H9 (cell line): Measurements from ENCODE around the gene SRGAP1. TPM values are rescaled to one million over a fixed set of nuclear protein-coding genes. Genes with fewer than 3 reads are reported as not detected.

ENCODE experiments used
- DNase-seq: peaks from one replicate; pipeline ENCODE4 v3.0.0-alpha.2; 2017
- H2AFZ ChIP-seq: one replicate; pipeline ENCODE4 v1.6.1; 2013; ENCODE audit warnings: mild to moderate bottlenecking, low read length, control low read depth, moderate library complexity
- H2AK5ac ChIP-seq: 2 replicates; pipeline ENCODE4 v1.6.1; 2013; ENCODE audit warnings: low read length, control low read depth, mixed read lengths; ENCODE audit not compliant: insufficient read length
- H2BK120ac ChIP-seq: one replicate; pipeline ENCODE4 v1.6.1; 2013; ENCODE audit warnings: low read depth, mild to moderate bottlenecking, low read length, control low read depth, inconsistent platforms; ENCODE audit not compliant: poor library complexity, severe bottlenecking
- H2BK12ac ChIP-seq: 2 replicates; pipeline ENCODE4 v1.6.1; 2013; ENCODE audit warnings: low read length, control low read depth, mixed read lengths, low read depth; ENCODE audit not compliant: insufficient read length
- H2BK15ac ChIP-seq: 2 replicates; pipeline ENCODE4 v1.6.1; 2013; ENCODE audit warnings: low read depth, low read length, control low read depth
- H2BK20ac ChIP-seq: one replicate; pipeline ENCODE4 v1.6.1; 2013; ENCODE audit warnings: low read depth, mild to moderate bottlenecking, low read length, control low read depth, inconsistent platforms; ENCODE audit not compliant: poor library complexity, severe bottlenecking
- H2BK5ac ChIP-seq: 2 replicates; pipeline ENCODE4 v1.6.1; 2013; ENCODE audit warnings: low read length, control low read depth, mixed read lengths; ENCODE audit not compliant: insufficient read length
- H3K14ac ChIP-seq: 2 replicates; pipeline ENCODE4 v1.6.1; 2013; ENCODE audit warnings: low read length, control low read depth; ENCODE audit not compliant: insufficient read depth
- H3K18ac ChIP-seq: 2 replicates; pipeline ENCODE4 v1.6.1; 2013; ENCODE audit warnings: low read depth, mild to moderate bottlenecking, mixed read lengths, low read length, control low read depth; ENCODE audit not compliant: insufficient read length
- H3K23ac ChIP-seq: 2 replicates; pipeline ENCODE4 v1.6.1; 2013; ENCODE audit warnings: low read length, control low read depth, mixed read lengths, low read depth; ENCODE audit not compliant: insufficient read length
- H3K23me2 ChIP-seq: 2 replicates; pipeline ENCODE4 v1.6.1; 2013; ENCODE audit warnings: low read depth, mild to moderate bottlenecking, mixed read lengths, low read length, control low read depth; ENCODE audit not compliant: insufficient read length, poor library complexity, severe bottlenecking
- H3K27ac ChIP-seq: 2 replicates; pipeline ENCODE4 v1.5.1; 2013; ENCODE audit warnings: low read length, control low read depth, mixed read lengths, low read depth; ENCODE audit not compliant: insufficient read length
- H3K27me3 ChIP-seq: 2 replicates; pipeline ENCODE4 v1.6.1; 2013; ENCODE audit warnings: low read length, control low read depth, inconsistent platforms; ENCODE audit not compliant: insufficient read depth
- H3K4ac ChIP-seq: 2 replicates; pipeline ENCODE4 v1.6.1; 2013; ENCODE audit warnings: low read depth, mild to moderate bottlenecking, control low read depth, inconsistent platforms, low read length, moderate library complexity
- H3K4me1 ChIP-seq: 2 replicates; pipeline ENCODE4 v1.6.1; 2013; ENCODE audit warnings: low read length, control low read depth, inconsistent platforms; ENCODE audit not compliant: insufficient read depth
- H3K4me2 ChIP-seq: 2 replicates; pipeline ENCODE4 v1.6.1; 2013; ENCODE audit warnings: low read length, control low read depth, mixed read lengths; ENCODE audit not compliant: insufficient read length, insufficient read depth
- H3K56ac ChIP-seq: 2 replicates; pipeline ENCODE4 v1.6.1; 2013; ENCODE audit warnings: low read depth, mild to moderate bottlenecking, mixed read lengths, low read length, control low read depth; ENCODE audit not compliant: insufficient read length
- H3K79me1 ChIP-seq: 2 replicates; pipeline ENCODE4 v1.6.1; 2013; ENCODE audit warnings: low read depth, mild to moderate bottlenecking, moderate library complexity, low read length, control low read depth, inconsistent platforms; ENCODE audit not compliant: insufficient read depth, poor library complexity, severe bottlenecking
- H3K79me2 ChIP-seq: 2 replicates; pipeline ENCODE4 v1.6.1; 2013; ENCODE audit warnings: low read length, control low read depth, inconsistent platforms; ENCODE audit not compliant: insufficient read depth
- H3K9ac ChIP-seq: 2 replicates; pipeline ENCODE4 v1.6.1; 2013; ENCODE audit warnings: low read length, control low read depth, mixed read lengths; ENCODE audit not compliant: insufficient read length; ENCODE audit errors: extremely low read depth
- H3K9me3 ChIP-seq: one replicate; pipeline ENCODE4 v1.6.1; 2013; ENCODE audit warnings: low read depth, low read length, inconsistent platforms; ENCODE audit not compliant: control insufficient read depth
- H3T11ph ChIP-seq: one replicate; pipeline ENCODE4 v1.6.1; 2013; ENCODE audit warnings: mild to moderate bottlenecking, low read length, control low read depth, inconsistent platforms
- H4K20me1 ChIP-seq: one replicate; pipeline ENCODE4 v1.6.1; 2013; ENCODE audit not compliant: control insufficient read depth, insufficient read length, insufficient read depth
- H4K5ac ChIP-seq: 2 replicates; pipeline ENCODE4 v1.6.1; 2013; ENCODE audit warnings: low read depth, mild to moderate bottlenecking, mixed read lengths, low read length, control low read depth; ENCODE audit not compliant: insufficient read length
- H4K8ac ChIP-seq: replicated peaks from 2 replicates; pipeline ENCODE4 v1.6.1; 2013; ENCODE audit warnings: low read length, control low read depth, mixed read lengths, low read depth; ENCODE audit not compliant: insufficient read length
- H4K91ac ChIP-seq: 2 replicates; pipeline ENCODE4 v1.6.1; 2013; ENCODE audit warnings: low read depth, mild to moderate bottlenecking, moderate library complexity, mixed read lengths, low read length, control low read depth; ENCODE audit not compliant: insufficient read length
- H3K27ac Mint-ChIP-seq, 3 experiments: 2 replicates in 2 of 3; 3 replicates in 1 of 3; pipeline ENCODE4 v1.8.0; 2020 to 2021; ENCODE audit warnings: mixed read lengths in 3 of 3, mild to moderate bottlenecking in 1 of 3, moderate library complexity in 1 of 3
- H3K27me3 Mint-ChIP-seq: 2 replicates; pipeline ENCODE4 v1.8.0; 2021; ENCODE audit warnings: low read depth, mild to moderate bottlenecking, moderate library complexity, mixed read lengths
- H3K36me3 Mint-ChIP-seq, 3 experiments: 2 replicates in 2 of 3; 3 replicates in 1 of 3; pipeline ENCODE4 v1.8.0; 2020 to 2021; ENCODE audit warnings: low read depth in 3 of 3, mixed read lengths in 3 of 3; ENCODE audit not compliant: insufficient read depth in 1 of 3
- H3K4me1 Mint-ChIP-seq, 2 experiments: 2 replicates each; pipeline ENCODE4 v1.8.0; 2020; ENCODE audit warnings: mixed read lengths in 2 of 2
- H3K4me3 Mint-ChIP-seq, 2 experiments: 2 replicates in 1 of 2; 3 replicates in 1 of 2; pipeline ENCODE4 v1.8.0; 2020 to 2021; ENCODE audit warnings: mild to moderate bottlenecking in 2 of 2, mixed read lengths in 2 of 2, moderate library complexity in 1 of 2
- H3K9me3 Mint-ChIP-seq, 2 experiments: 2 replicates in 1 of 2; 3 replicates in 1 of 2; pipeline ENCODE4 v1.8.0; 2020; ENCODE audit warnings: mild to moderate bottlenecking in 2 of 2, mixed read lengths in 2 of 2, moderate library complexity in 1 of 2
- CTCF ChIP-seq: fragments of 200-600 bp; sonication (generic); conservative IDR thresholded peaks from 3 replicates; pipeline ENCODE4 v1.8.0; 2021; ENCODE audit warnings: antibody characterized with exemption, mild to moderate bottlenecking
- WGBS: extraction: QIAGEN DNeasy Blood & Tissue Kit; methylation state at CpG from one replicate; pipeline ENCODE4 v1.1.7; 2013; ENCODE audit warnings: missing lambda C conversion rate, low lambda C conversion rate, mixed read lengths; ENCODE audit not compliant: insufficient read length; ENCODE audit errors: extremely low coverage; 5-methylcytosine and 5-hydroxymethylcytosine counted together
- total RNA-seq: library from RNA; stranded (reverse); gene quantifications from 2 replicates; pipeline ENCODE4 v1.2.1, GENCODE V29; 2021

Gene SRGAP1
- total RNA-seq, 1 experiment from 2014 or later: 4.8 TPM

- WGBS: no CpG with 5 or more reads among the region's 3 CpGs
- H4K20me1 ChIP-seq: no peaks in the 10 kb centered on the region
- no peak overlapping the region for H3K4me2 ChIP-seq
- H3K4ac ChIP-seq: no peak overlapping the region
- H2BK12ac ChIP-seq: no peak overlapping the region
- no peak overlapping the region for H3K27ac ChIP-seq
- no peak overlapping the region for H3K18ac ChIP-seq
- H3K9me3 ChIP-seq: no peaks in the 10 kb centered on the region
- H3K23ac ChIP-seq: no peak overlapping the region
- peaks cover 5% of the 10 kb centered on the region; the same call in 1 of the 2 replicates for H3K79me2 ChIP-seq
- no peak overlapping the region for H2BK15ac ChIP-seq
- no peak overlapping the region for H2BK120ac ChIP-seq
- Mint-ChIP-seq H3K4me1 (peaks cover 17 to 19% of the 10 kb centered on the region in 2 experiments), H3K27me3 (peaks cover 10% of the 10 kb centered on the region), H3K27ac (no peak overlapping the region), H3K4me3 (no peak overlapping the region), H3K36me3 (peaks cover 0 to 2% (median 0%) of the 10 kb centered on the region in 3 experiments; a peak in 1 of 7 replicates), H3K9me3 (no peaks in the 10 kb centered on the region)
- DNase-seq: no peak
- no peak overlapping the region for H2AFZ ChIP-seq
- H3K4me1 ChIP-seq: no peaks in the 10 kb centered on the region; the same call in 1 of the 2 replicates
- peaks cover 13% of the 10 kb centered on the region for H3K23me2 ChIP-seq
- TF ChIP-seq CTCF: no peak
- no peak overlapping the region for H2BK5ac ChIP-seq
- H4K5ac ChIP-seq: no peak overlapping the region
- no peak overlapping the region for H3T11ph ChIP-seq
- no peak overlapping the region for H2BK20ac ChIP-seq
- H3K9ac ChIP-seq: no peak overlapping the region
- no peak overlapping the region for H3K14ac ChIP-seq
- no peak overlapping the region for H3K56ac ChIP-seq
- H4K8ac ChIP-seq: no peak overlapping the region
- H3K27me3 ChIP-seq: no peaks in the 10 kb centered on the region
- H2AK5ac ChIP-seq: no peak overlapping the region
- no peak overlapping the region for H4K91ac ChIP-seq
- no peaks in the 10 kb centered on the region for H3K79me1 ChIP-seq
These were observed 3.5 kb upstream of the SRGAP1 start for GRCh38 chr12:63841011-63841410.
